ENCODE results near the gene SHISA8. TPM values are rescaled to one million over a fixed set of nuclear protein-coding genes. Genes with fewer than 3 reads are reported as not detected.

The SHISA8 gene
- total RNA-seq, 2 donors from 2014 or later, result 0.31 to 0.67 TPM

DNA sequence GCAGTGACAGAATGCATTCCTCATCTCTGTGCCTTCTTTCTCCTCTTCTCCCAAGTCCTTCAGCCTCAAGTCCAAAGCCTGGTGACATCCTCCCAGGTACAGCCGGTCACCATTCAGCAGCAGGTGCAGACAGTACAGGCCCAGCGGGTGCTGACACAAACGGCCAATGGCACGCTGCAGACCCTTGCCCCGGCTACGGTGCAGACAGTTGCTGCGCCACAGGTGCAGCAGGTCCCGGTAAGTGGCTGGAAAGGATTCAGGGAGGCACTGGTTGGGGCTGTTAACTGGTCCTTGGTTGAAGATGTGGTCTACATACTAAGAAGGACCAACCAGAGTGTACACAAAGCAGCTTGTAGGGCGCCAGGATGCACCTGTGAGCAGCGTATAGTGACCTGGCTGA, 46.3 kb downstream of the SHISA8 start:
- peaks cover 51% of the 10 kb centered on the region for H3K36me3 ChIP-seq
- no peaks in the 10 kb centered on the region for H3K27me3 ChIP-seq
- no peaks in the 10 kb centered on the region for H3K9me3 ChIP-seq
- TF ChIP-seq CTCF (IDR thresholded peaks at IDR 0.05), result no peak
- no peak overlapping the region for H3K27ac ChIP-seq
- no peak for DNase-seq (ENCODE audit: low spot score)
- H3K4me3 ChIP-seq, result no peak overlapping the region
- H3K4me1 ChIP-seq, result peaks cover 0 to under 1% of the 10 kb centered on the region in 2 donors

DNA sequence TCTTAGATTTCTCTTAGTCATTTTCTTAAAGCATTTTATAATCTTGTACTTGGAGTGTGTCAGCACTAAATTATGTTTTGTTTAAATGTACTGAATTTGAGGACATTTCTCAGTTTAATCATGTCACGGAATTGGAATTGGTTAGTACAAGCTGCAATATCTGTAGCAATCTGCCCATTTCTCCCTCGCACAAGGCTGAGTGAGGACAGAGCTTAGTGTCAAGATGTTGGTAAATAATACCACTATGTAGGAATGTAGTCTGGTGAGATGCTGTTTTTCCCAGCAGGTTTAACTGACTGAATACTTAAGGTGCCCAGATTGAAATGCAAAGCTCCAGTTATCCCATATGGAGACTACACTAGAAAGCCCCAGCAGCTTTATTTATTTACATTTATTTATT, 51.4 kb downstream of the SHISA8 start:
- no peaks in the 10 kb centered on the region for H3K9me3 ChIP-seq
- no peaks in the 10 kb centered on the region for H3K27me3 ChIP-seq
- H3K36me3 ChIP-seq, result peaks cover 11% of the 10 kb centered on the region
- H3K4me1 ChIP-seq, result peaks cover 0 to 26% of the 10 kb centered on the region in 2 donors
- no peak overlapping the region for H3K27ac ChIP-seq
- no peak for DNase-seq (ENCODE audit: low spot score)
- no peak for TF ChIP-seq CTCF (IDR thresholded peaks at IDR 0.05)
- H3K4me3 ChIP-seq, result no peak overlapping the region

- Histone ChIP-seq H3K27ac (peak overlapping the region in 1 of 2 donors; percentile 17), H3K4me1 (peaks cover 0 to 27% of the 10 kb centered on the region in 2 donors), H3K9me3 (no peaks in the 10 kb centered on the region), H3K4me3 (no peak overlapping the region), H3K27me3 (no peaks in the 10 kb centered on the region), H3K36me3 (peaks cover 8% of the 10 kb centered on the region)
- TF ChIP-seq CTCF (IDR thresholded peaks at IDR 0.05), result no peak
- no peak for DNase-seq (ENCODE audit: low spot score)
Observed at GRCh38 chr22:41862530-41863266, 52.2 kb downstream of the SHISA8 start.

GRCh38 chr22:41862160-41862529, 52.7 kb downstream of the SHISA8 start:
- Histone ChIP-seq H3K36me3 (peaks cover 3% of the 10 kb centered on the region), H3K27ac (peak overlapping the region in 1 of 2 donors; percentile 17), H3K27me3 (no peaks in the 10 kb centered on the region), H3K4me3 (no peak overlapping the region), H3K4me1 (peaks cover 0 to 32% of the 10 kb centered on the region in 2 donors), H3K9me3 (no peaks in the 10 kb centered on the region)
- DNase-seq (ENCODE audit: low spot score), result no peak
- TF ChIP-seq CTCF (IDR thresholded peaks at IDR 0.05), result no peak

MicroRNA genes within 50 kb of the gene (microRNA counts, 767-probe panel; counts per million panel counts)
- microRNA hsa-miR-33a-5p, result 0 to 2,178 counts per million in 2 donors

Small RNAs within 50 kb of the gene (microRNA-seq; reads per million reads assigned to microRNA genes)
- gene MIR33A (ENCODE audit: borderline number of aligned reads in 2 of 2, borderline replicate concordance in 1 of 2), result 7.8 to 8.5 reads per million in 2 donors

Other genes with a start within 250 kb of the SHISA8 start
- 100 to 1,000 TPM; 183 to 226 TPM for gene SNU13, start 226.2 kb downstream of the SHISA8 start, total RNA-seq
- 10 to 100 TPM in 1 of 2 donors, under 1 TPM in 1; 0.71 to 15.5 TPM for gene MEI1, start 215.6 kb downstream of the SHISA8 start, total RNA-seq
- 1 to 10 TPM; 4.0 to 6.4 TPM for gene CCDC134, start 114.4 kb downstream of the SHISA8 start, total RNA-seq
- 10 to 100 TPM; 45.6 to 61.4 TPM for gene SREBF2, start 82.0 kb downstream of the SHISA8 start, total RNA-seq
- gene TNFRSF13C, start 11.7 kb upstream of the SHISA8 start, total RNA-seq, result under 1 TPM; 0.11 to 0.12 TPM
- gene CENPM, start 32.1 kb upstream of the SHISA8 start, total RNA-seq, result not detected
- under 1 TPM in 1 of 2 donors, not detected in 1; 0.07 TPM for gene SEPTIN3, start 54.4 kb upstream of the SHISA8 start, total RNA-seq
- gene WBP2NL, start 83.7 kb upstream of the SHISA8 start, total RNA-seq, result under 1 TPM in 1 of 2 donors, not detected in 1; 0.22 TPM
- gene NAGA, start 155.7 kb upstream of the SHISA8 start, total RNA-seq, result 10 to 100 TPM; 19.1 to 21.7 TPM
- gene PHETA2, start 159.2 kb upstream of the SHISA8 start, total RNA-seq, result 10 to 100 TPM in 1 of 2 donors, 1 to 10 TPM in 1; 6.5 to 12.7 TPM
- gene SMDT1, start 164.6 kb upstream of the SHISA8 start, total RNA-seq, result 10 to 100 TPM in 1 of 2 donors, 1 to 10 TPM in 1; 9.6 to 11.9 TPM
- 100 to 1,000 TPM; 143 to 185 TPM for gene NDUFA6, start 175.7 kb upstream of the SHISA8 start, total RNA-seq
- gene CYP2D6, start 215.7 kb upstream of the SHISA8 start, total RNA-seq, result not detected